GM21526 (cell line): Measurements from ENCODE around the gene HOXA6.

Source experiments
- ATAC-seq: cut with Tn5 transposase; IDR thresholded peaks from one replicate; pipeline ENCODE4 v1.9.1; 2021; ENCODE audit warnings: moderate library complexity; ENCODE audit not compliant: unreplicated experiment, low FRiP score

The HOXA6 gene

GRCh38 chr7:27152816-27153442, 5.4 kb upstream of the HOXA6 start:
- no peak for ATAC-seq

GRCh38 chr7:27151931-27152815, 4.6 kb upstream of the HOXA6 start, which contains the start of gene HOXA3:
TSS of gene HOXA3 (minus strand) at chr7:27152583. CDS start at chr7:27110640, 41,943 bp downstream.
- ATAC-seq, result no peak

GRCh38 chr7:27151341-27151930, 3.9 kb upstream of the HOXA6 start:
- no peak for ATAC-seq

GRCh38 chr7:27150568-27151340, 3.2 kb upstream of the HOXA6 start:
- peak; percentile 77 for ATAC-seq

- no peak for ATAC-seq
Observed at GRCh38 chr7:27149842-27150567, 2.4 kb upstream of the HOXA6 start.

GRCh38 chr7:27148756-27149641, 1.4 kb upstream of the HOXA6 start:
- ATAC-seq, result no peak

- no peak for ATAC-seq
Observed at GRCh38 chr7:27148031-27148755, 619 bp upstream of the HOXA6 start.

- ATAC-seq, result no peak
Observed at GRCh38 chr7:27146491-27147198, 929 bp downstream of the HOXA6 start.

GRCh38 chr7:27145914-27146412, 1.6 kb downstream of the HOXA6 start:
- no peak for ATAC-seq

GRCh38 chr7:27145165-27145913, 2.2 kb downstream of the HOXA6 start:
- no peak for ATAC-seq

GRCh38 chr7:27144781-27145164, 2.8 kb downstream of the HOXA6 start:
- no peak for ATAC-seq

- no peak for ATAC-seq
Observed at GRCh38 chr7:27143950-27144780, 3.4 kb downstream of the HOXA6 start.

GRCh38 chr7:27143023-27143949, 4.3 kb downstream of the HOXA6 start, which contains the start of gene HOXA5:
TSS of gene HOXA5 (minus strand) at chr7:27143681. CDS start at chr7:27143607, 74 bp downstream.
- no peak for ATAC-seq

GRCh38 chr7:27142580-27143022, 5.0 kb downstream of the HOXA6 start:
- no peak for ATAC-seq
